GM19455 (cell line): Measurements from ENCODE around the gene DELE1.
"Not testable (repeated sequence)": the region's sequence is repeated elsewhere in the genome, so short reads cannot be mapped to it uniquely, and the experiment has no call there.

ENCODE experiments used
- ATAC-seq: cut with Tn5 transposase; IDR thresholded peaks from one replicate; pipeline ENCODE4 v1.9.1; 2021; ENCODE audit not compliant: unreplicated experiment

The DELE1 gene

GRCh38 chr5:141922827-141923447, 734 bp upstream of the DELE1 start:
- ATAC-seq = not testable (repeated sequence)

GRCh38 chr5:141926434-141926833, 2.8 kb downstream of the DELE1 start:
- no peak for ATAC-seq

GRCh38 chr5:141928051-141928450, 4.4 kb downstream of the DELE1 start:
- ATAC-seq = no peak

GRCh38 chr5:141929398-141930058, 5.9 kb downstream of the DELE1 start:
- no peak for ATAC-seq

GRCh38 chr5:141931694-141932093, 8.0 kb downstream of the DELE1 start:
- ATAC-seq = no peak

- no peak for ATAC-seq
Observed at GRCh38 chr5:141933151-141933550, 9.5 kb downstream of the DELE1 start.

GRCh38 chr5:141934099-141934844, 10.6 kb downstream of the DELE1 start:
- no peak for ATAC-seq

GRCh38 chr5:141935538-141935937, 11.9 kb downstream of the DELE1 start:
- no peak for ATAC-seq

- ATAC-seq = no peak
Observed at GRCh38 chr5:141940695-141941271, 17.1 kb downstream of the DELE1 start.

- no peak for ATAC-seq
Observed at GRCh38 chr5:141941307-141941706, 17.6 kb downstream of the DELE1 start.

- ATAC-seq = no peak
Observed at GRCh38 chr5:141941779-141942178, 18.1 kb downstream of the DELE1 start.

GRCh38 chr5:141942185-141942857, 18.6 kb downstream of the DELE1 start:
- no peak for ATAC-seq

- no peak for ATAC-seq
Observed at GRCh38 chr5:141944076-141944475, 20.4 kb downstream of the DELE1 start.

- ATAC-seq = no peak
Observed at GRCh38 chr5:141945511-141946051, 21.9 kb downstream of the DELE1 start.

GRCh38 chr5:141947316-141947715, 23.6 kb downstream of the DELE1 start:
- ATAC-seq = no peak

- ATAC-seq = no peak
Observed at GRCh38 chr5:141948812-141949211, 25.1 kb downstream of the DELE1 start.

GRCh38 chr5:141949511-141949910, 25.8 kb downstream of the DELE1 start:
- ATAC-seq = no peak

- ATAC-seq = no peak
Observed at GRCh38 chr5:141950207-141951005, 26.7 kb downstream of the DELE1 start.

- no peak for ATAC-seq
Observed at GRCh38 chr5:141951332-141951781, 27.7 kb downstream of the DELE1 start.

- ATAC-seq = no peak
Observed at GRCh38 chr5:141952020-141952419, 28.3 kb downstream of the DELE1 start.
